RPMI7951 (cell line): ENCODE results near the gene AP3B1. TPM values are rescaled to one million over a fixed set of nuclear protein-coding genes. Genes with fewer than 3 reads are reported as not detected.
"Not testable (repeated sequence)": the region's sequence is repeated elsewhere in the genome, so short reads cannot be mapped to it uniquely, and the experiment has no call there.

Source experiments
- DNase-seq: peaks from one replicate; pipeline ENCODE4 v3.0.0-alpha.2; 2012; ENCODE audit warnings: low read depth
- total RNA-seq: library from RNA; depleted of rRNA; stranded (reverse); fragments of >200 nt; shearing (Covaris generic); gene quantifications from 2 replicates; pipeline ENCODE4 v1.2.3, GENCODE V29; 2014

The AP3B1 gene
- total RNA-seq, 1 experiment from 2014 or later, result 74.5 TPM

- DNase-seq, result peak; percentile 18
These were observed 228.8 kb downstream of the AP3B1 start for GRCh38 chr5:78065663-78066062.

GRCh38 chr5:78064941-78065472 lies 229.5 kb downstream of the AP3B1 start:
- DNase-seq, result no peak

- no peak for DNase-seq
These were observed 231.0 kb downstream of the AP3B1 start for GRCh38 chr5:78063495-78063894.

- DNase-seq, result no peak
These were observed 231.9 kb downstream of the AP3B1 start for GRCh38 chr5:78062645-78063044.

GRCh38 chr5:78060421-78060820 lies 234.1 kb downstream of the AP3B1 start:
- no peak for DNase-seq

- DNase-seq, result no peak
These were observed 235.9 kb downstream of the AP3B1 start for GRCh38 chr5:78058625-78059024.

GRCh38 chr5:78056901-78057514 lies 237.5 kb downstream of the AP3B1 start:
- no peak for DNase-seq

GRCh38 chr5:78056053-78056452 lies 238.4 kb downstream of the AP3B1 start:
- DNase-seq, result no peak

GRCh38 chr5:78050888-78051287 lies 243.6 kb downstream of the AP3B1 start:
- no peak for DNase-seq

GRCh38 chr5:78046823-78047222 lies 247.7 kb downstream of the AP3B1 start:
- not testable (repeated sequence) for DNase-seq

GRCh38 chr5:78046006-78046405 lies 248.5 kb downstream of the AP3B1 start:
- DNase-seq, result no peak

GRCh38 chr5:78041805-78042204 lies 252.7 kb downstream of the AP3B1 start:
- no peak for DNase-seq

GRCh38 chr5:78025540-78025939 lies 269.0 kb downstream of the AP3B1 start:
- no peak for DNase-seq

- DNase-seq, result no peak
These were observed 274.8 kb downstream of the AP3B1 start for GRCh38 chr5:78019744-78020143.

GRCh38 chr5:78016863-78017529 lies 277.5 kb downstream of the AP3B1 start:
- DNase-seq, result no peak

GRCh38 chr5:78009937-78010527 lies 284.5 kb downstream of the AP3B1 start:
- no peak for DNase-seq

GRCh38 chr5:78008356-78008967 lies 286.0 kb downstream of the AP3B1 start:
- DNase-seq, result peak; percentile 42

- no peak for DNase-seq
These were observed 287.3 kb downstream of the AP3B1 start for GRCh38 chr5:78007233-78007632.

- no peak for DNase-seq
These were observed 288.0 kb downstream of the AP3B1 start for GRCh38 chr5:78006449-78006848.

- peak; percentile 1 for DNase-seq
These were observed 289.3 kb downstream of the AP3B1 start for GRCh38 chr5:78005021-78005785.

GRCh38 chr5:78004559-78004958 lies 289.9 kb downstream of the AP3B1 start:
- no peak for DNase-seq

- no peak for DNase-seq
These were observed 290.6 kb downstream of the AP3B1 start for GRCh38 chr5:78003919-78004318.
